OCI-LY7 (cell line): ENCODE measurements around the gene PSME3IP1.

Source experiments
- CTCF ChIP-seq: fragments of 200-600 bp; sonication (generic); conservative IDR thresholded peaks from 2 replicates; pipeline ENCODE4 v1.5.1; 2014; ENCODE audit warnings: mild to moderate bottlenecking, antibody characterized with exemption, low read length, moderate library complexity, mixed read lengths
- EZH2phosphoT487 ChIP-seq: fragments of 200-600 bp; sonication (generic); IDR thresholded peaks from 2 replicates; pipeline ENCODE4 v1.6.1; 2018; ENCODE audit warnings: low read depth, borderline replicate concordance, mild to moderate bottlenecking, mixed run types, antibody characterized with exemption, low read length, moderate library complexity, mixed read lengths

GRCh38 chr16:57172721-57173290 lies 13.0 kb downstream of the PSME3IP1 start:
- TF ChIP-seq CTCF: no peak
- TF ChIP-seq EZH2phosphoT487: no peak
